Bronchus fibroblast of lung (primary cell): ENCODE data around the gene DCBLD1. TPM values are rescaled to one million over a fixed set of nuclear protein-coding genes. Genes with fewer than 3 reads are reported as not detected.

Source experiments
- total RNA-seq: library from RNA; depleted of rRNA; stranded (reverse); fragments of >200 nt; gene quantifications from 2 replicates; pipeline ENCODE4 v1.2.3, GENCODE V29; 2015

Gene DCBLD1
- 48.2 and 52.6 TPM in 2 replicates for total RNA-seq

DNA sequence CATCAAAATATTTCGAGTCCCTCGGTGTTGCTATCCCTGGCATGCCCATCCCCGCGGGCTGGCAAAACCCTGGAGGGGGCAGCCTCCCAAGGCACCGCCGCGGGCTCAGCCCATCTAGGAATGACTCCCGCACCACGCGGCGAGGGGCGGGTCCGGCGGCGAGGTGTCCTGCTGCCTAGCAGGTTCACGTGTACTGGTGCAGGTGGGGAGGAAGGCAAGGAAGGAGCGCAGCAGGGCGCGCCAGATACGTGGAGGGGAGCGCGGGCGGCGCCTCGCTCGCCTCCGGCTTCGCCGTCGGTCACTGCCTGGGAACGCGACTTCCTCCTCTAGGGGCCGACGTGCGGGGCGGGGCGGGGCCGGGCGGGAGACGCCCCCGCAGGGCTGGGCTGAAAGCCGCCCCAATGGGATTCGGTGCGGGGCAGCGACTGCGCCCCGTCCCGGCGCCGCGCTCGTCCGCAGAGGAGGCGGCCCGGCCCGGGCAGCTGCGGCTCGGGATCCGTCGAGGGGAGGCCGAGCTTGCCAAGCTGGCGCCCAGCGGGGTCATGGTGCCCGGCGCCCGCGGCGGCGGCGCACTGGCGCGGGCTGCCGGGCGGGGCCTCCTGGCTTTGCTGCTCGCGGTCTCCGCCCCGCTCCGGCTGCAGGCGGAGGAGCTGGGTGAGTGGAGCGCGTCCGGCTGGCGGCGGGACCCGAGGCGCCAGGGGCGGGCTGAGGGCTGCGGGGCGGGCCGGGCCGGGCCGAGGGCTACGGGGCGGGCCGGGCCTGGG is at the start of gene DCBLD1:
Gene DCBLD1, plus strand, starts transcription at position 435 of the 764 bp plus-strand sequence. Its CDS starts 108 bp downstream, at position 543.

Other genes starting within 250 kb of the DCBLD1 start
- gene VGLL2, start 217.1 kb upstream of the DCBLD1 start, total RNA-seq = not detected in 2 replicates
- under 0.01 and 0.17 TPM in 2 replicates for gene ROS1, start 56.7 kb upstream of the DCBLD1 start, total RNA-seq
- 18.1 and 20.0 TPM in 2 replicates for gene GOPC, start 119.8 kb downstream of the DCBLD1 start, total RNA-seq
- 14.4 and 17.7 TPM in 2 replicates for gene NUS1, start 192.8 kb downstream of the DCBLD1 start, total RNA-seq